GM20431 (cell line): ENCODE measurements around the gene AARS1.
"Not testable (repeated sequence)": the region's sequence is repeated elsewhere in the genome, so short reads cannot be mapped to it uniquely, and the experiment has no call there.

Experiments used
- in situ Hi-C: fragments of 300-500 bp; cut with MseI, MboI; formaldehyde crosslinking; loops from one replicate; pipeline ENCODE4 v1.15.0; 2020; ENCODE audit warnings: low sequenced_read_pairs; ENCODE audit not compliant: unreplicated experiment

AARS1 gene

GRCh38 chr16:70231831-70232230 is 57.5 kb downstream of the AARS1 start:
- in situ Hi-C loops, result not testable (repeated sequence)

DNA sequence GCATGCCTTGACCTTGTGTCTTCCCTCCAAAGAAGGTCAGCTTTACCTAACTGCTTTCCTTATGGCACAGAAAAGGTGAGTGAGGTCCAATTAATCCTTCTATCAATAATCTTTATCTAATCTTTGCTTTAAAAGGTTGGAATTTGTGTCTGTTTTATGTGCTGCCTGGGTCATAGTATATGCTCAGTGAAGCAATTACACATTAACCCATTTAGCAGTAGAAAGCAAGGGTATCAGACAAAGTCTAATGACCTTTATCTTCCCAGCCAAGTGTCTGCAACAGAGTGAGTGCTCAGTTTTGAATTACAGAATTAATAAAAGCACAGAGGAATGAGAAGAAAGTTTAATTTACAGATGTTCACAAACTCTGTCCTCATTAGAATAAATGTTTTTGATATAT is 63.3 kb downstream of the AARS1 start:
- in situ Hi-C loops, result not testable (repeated sequence)

DNA sequence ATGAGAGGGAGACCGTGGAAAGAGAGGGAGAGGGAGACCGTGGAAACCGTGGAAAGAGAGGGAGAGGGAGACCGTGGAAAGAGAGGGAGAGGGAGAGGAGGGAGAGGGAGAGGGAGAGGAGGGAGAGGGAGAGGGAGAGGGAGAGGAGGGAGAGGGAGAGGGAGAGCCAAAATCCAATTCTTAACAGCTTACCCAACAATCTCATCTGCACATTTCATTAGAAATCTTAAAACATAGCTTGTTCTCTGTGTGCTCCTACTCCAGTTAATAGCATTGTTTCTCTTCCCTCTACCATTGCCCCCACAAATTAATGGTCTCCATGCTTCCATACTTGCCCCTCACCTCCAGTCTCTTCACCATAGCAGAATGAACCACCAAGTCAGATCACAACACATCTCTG is 63.9 kb downstream of the AARS1 start:
- in situ Hi-C loops, result not testable (repeated sequence)

GRCh38 chr16:70224645-70225044 is 64.7 kb downstream of the AARS1 start:
- in situ Hi-C loops, result not testable (repeated sequence)

DNA sequence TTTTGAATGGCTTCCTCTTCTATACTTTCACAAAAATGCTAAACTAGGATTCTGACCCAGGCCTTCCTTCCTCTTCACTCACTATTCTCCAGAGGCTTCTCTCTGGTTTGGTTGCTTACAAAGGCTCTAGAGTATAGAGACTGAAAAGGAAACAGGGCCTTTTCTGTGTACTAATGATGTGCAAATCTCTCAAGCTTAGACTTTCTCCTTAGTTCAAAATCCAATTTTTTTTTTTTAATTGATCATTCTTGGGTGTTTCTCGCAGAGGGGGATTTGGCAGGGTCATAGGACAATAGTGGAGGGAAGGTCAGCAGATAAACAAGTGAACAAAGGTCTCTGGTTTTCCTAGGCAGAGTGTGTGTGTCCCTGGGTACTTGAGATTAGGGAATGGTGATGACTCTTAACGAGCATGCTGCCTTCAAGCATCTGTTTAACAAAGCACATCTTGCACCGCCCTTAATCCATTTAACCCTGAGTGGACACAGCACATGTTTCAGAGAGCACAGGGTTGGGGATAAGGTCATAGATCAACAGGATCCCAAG is 65.3 kb downstream of the AARS1 start:
- in situ Hi-C loops, result not testable (repeated sequence)

GRCh38 chr16:70223216-70223615 is 66.1 kb downstream of the AARS1 start:
- in situ Hi-C loops, result not testable (repeated sequence)

GRCh38 chr16:70222574-70222973 is 66.7 kb downstream of the AARS1 start:
- in situ Hi-C loops, result not testable (repeated sequence)

GRCh38 chr16:70218586-70218985 is 70.7 kb downstream of the AARS1 start:
- in situ Hi-C loops, result not testable (repeated sequence)

GRCh38 chr16:70206382-70206781 is 82.9 kb downstream of the AARS1 start:
- in situ Hi-C loops, result not testable (repeated sequence)

DNA sequence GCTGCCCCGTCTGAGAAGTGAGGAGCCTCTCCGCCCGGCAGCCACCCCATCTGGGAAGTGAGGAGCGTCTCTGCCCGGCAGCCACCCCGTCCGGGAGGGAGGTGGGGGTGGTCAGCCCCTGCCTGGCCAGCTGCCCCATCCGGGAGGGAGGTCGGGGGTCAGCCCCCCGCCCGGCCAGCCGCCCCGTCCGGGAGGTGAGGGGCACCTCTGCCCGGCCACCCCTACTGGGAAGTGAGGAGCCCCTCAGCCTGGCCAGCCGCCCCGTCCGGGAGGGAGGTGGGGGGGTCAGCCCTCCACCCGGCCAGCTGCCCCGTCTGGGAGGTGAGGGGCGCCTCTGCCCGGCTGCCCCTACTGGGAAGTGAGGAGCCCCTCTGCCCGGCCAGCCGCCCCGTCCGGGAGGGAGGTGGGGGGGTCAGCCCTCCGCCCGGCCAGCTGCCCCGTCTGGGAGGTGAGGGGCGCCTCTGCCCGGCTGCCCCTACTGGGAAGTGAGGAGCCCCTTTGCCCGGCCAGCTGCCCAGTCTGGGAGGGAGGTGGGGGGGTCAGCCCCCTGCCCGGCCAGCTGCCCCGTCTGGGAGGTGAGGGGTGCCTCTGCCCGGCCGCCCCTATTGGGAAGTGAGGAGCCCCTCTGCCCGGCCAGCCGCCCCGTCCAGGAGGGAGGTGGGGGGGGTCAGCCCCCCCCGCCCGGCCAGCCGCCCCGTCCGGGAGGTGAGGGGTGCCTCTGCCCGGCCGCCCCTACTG is 84.5 kb downstream of the AARS1 start:
- in situ Hi-C loops, result not testable (repeated sequence)

GRCh38 chr16:70204010-70204409 is 85.3 kb downstream of the AARS1 start:
- in situ Hi-C loops, result not testable (repeated sequence)

- in situ Hi-C loops, result not testable (repeated sequence)
Observed at GRCh38 chr16:70203508-70203907, 85.8 kb downstream of the AARS1 start.
